Karpas-422 (cell line): Measurements from ENCODE around the gene MAPK7. TPM values are rescaled to one million over a fixed set of nuclear protein-coding genes. Genes with fewer than 3 reads are reported as not detected.

Experiments
- DNase-seq: peaks from one replicate; pipeline ENCODE4 v3.0.0-alpha.2; 2015
- H2AFZ ChIP-seq: fragments of 200-600 bp; sonication (generic); 2 replicates; pipeline ENCODE4 v1.6.1; 2014; ENCODE audit warnings: antibody characterized with exemption, low read length, mixed read lengths
- H3K27ac ChIP-seq: fragments of 200-600 bp; sonication (generic); 2 replicates; pipeline ENCODE4 v1.5.1; 2014; ENCODE audit warnings: mild to moderate bottlenecking, low read length, moderate library complexity
- H3K27me3 ChIP-seq: fragments of 200-600 bp; sonication (generic); 2 replicates; pipeline ENCODE4 v1.6.1; 2014; ENCODE audit warnings: low read length, mixed read lengths
- H3K36me3 ChIP-seq: fragments of 200-600 bp; sonication (generic); 2 replicates; pipeline ENCODE4 v1.6.1; 2014; ENCODE audit warnings: low read length, mixed read lengths; ENCODE audit not compliant: insufficient read depth
- H3K4me1 ChIP-seq: fragments of 200-600 bp; sonication (generic); 2 replicates; pipeline ENCODE4 v1.6.1; 2014; ENCODE audit warnings: mild to moderate bottlenecking, low read length, mixed read lengths
- H3K4me2 ChIP-seq: fragments of 200-600 bp; sonication (generic); 2 replicates; pipeline ENCODE4 v1.6.1; 2014; ENCODE audit warnings: low read length, low read depth, mild to moderate bottlenecking; ENCODE audit not compliant: poor library complexity, severe bottlenecking
- H3K4me3 ChIP-seq: fragments of 200-600 bp; sonication (generic); 2 replicates; pipeline ENCODE4 v1.5.1; 2014; ENCODE audit warnings: mild to moderate bottlenecking, antibody characterized with exemption, low read length, mixed read lengths
- H3K79me2 ChIP-seq: fragments of 200-600 bp; sonication (generic); 2 replicates; pipeline ENCODE4 v1.6.1; 2014; ENCODE audit warnings: mild to moderate bottlenecking, low read length, mixed read lengths
- H3K9ac ChIP-seq: fragments of 200-600 bp; sonication (generic); 2 replicates; pipeline ENCODE4 v1.6.0; 2014; ENCODE audit warnings: low read length
- H3K9me2 ChIP-seq: fragments of 200-600 bp; sonication (generic), shearing (Covaris generic); replicated peaks from 2 replicates; pipeline ENCODE4 v1.6.0; 2014; ENCODE audit warnings: mild to moderate bottlenecking, low read length, moderate library complexity; ENCODE audit not compliant: insufficient read depth
- H3K9me3 ChIP-seq: fragments of 300-700, 200-600 bp; sonication (generic); 2 replicates; pipeline ENCODE4 v1.6.1; 2014; ENCODE audit warnings: low read length, mixed read lengths
- H4K20me1 ChIP-seq: fragments of 200-600 bp; sonication (generic); 2 replicates; pipeline ENCODE4 v1.6.1; 2014; ENCODE audit warnings: mild to moderate bottlenecking, antibody characterized with exemption, low read length, low read depth; ENCODE audit not compliant: insufficient read depth
- total RNA-seq: library from RNA; depleted of rRNA; stranded (reverse); fragments of >200 nt; shearing (Covaris generic); gene quantifications from 2 replicates; pipeline ENCODE4 v1.2.3, GENCODE V29; 2014; ENCODE audit warnings: low replicate concordance

Gene MAPK7
- total RNA-seq, 1 experiment from 2014 or later = 4.1 TPM

DNA sequence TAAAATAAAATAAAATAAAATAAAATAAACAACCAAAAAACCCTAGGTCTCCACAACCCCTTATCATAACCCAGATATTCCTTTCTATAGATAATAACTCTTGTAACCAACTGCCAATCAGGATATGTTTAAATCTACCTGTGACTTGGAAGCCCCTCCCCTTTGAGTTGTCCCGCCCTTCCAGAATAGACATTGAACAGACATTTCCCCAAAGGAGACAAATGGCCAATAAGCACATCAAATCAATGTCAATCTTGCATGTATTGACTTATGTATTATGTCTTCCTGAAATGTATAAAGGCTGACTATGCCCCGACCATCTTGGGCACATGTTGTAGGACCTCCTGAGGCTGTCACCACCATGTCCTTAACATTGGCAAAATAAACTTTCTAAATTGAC lies 1.5 kb upstream of the MAPK7 start:
- H3K9me3 ChIP-seq = no peaks in the 10 kb centered on the region
- 0 out of 2 replicates have a peak, but pooled peaks cover 3% of the 10 kb centered on the region for H3K36me3 ChIP-seq
- peaks cover 20% of the 10 kb centered on the region for H3K79me2 ChIP-seq
- H3K4me1 ChIP-seq = peaks cover 18% of the 10 kb centered on the region
- DNase-seq = peak; percentile 53
- peak overlapping the region; percentile 72 for H3K27ac ChIP-seq
- no peaks in the 10 kb centered on the region for H3K9me2 ChIP-seq
- no peak overlapping the region for H2AFZ ChIP-seq
- no peaks in the 10 kb centered on the region; the same call in 1 of the 2 replicates for H4K20me1 ChIP-seq
- H3K4me2 ChIP-seq = peak overlapping the region; percentile 84
- H3K27me3 ChIP-seq = no peaks in the 10 kb centered on the region
- H3K9ac ChIP-seq = peak overlapping the region; percentile 79
- H3K4me3 ChIP-seq = peak overlapping the region; percentile 69

DNA sequence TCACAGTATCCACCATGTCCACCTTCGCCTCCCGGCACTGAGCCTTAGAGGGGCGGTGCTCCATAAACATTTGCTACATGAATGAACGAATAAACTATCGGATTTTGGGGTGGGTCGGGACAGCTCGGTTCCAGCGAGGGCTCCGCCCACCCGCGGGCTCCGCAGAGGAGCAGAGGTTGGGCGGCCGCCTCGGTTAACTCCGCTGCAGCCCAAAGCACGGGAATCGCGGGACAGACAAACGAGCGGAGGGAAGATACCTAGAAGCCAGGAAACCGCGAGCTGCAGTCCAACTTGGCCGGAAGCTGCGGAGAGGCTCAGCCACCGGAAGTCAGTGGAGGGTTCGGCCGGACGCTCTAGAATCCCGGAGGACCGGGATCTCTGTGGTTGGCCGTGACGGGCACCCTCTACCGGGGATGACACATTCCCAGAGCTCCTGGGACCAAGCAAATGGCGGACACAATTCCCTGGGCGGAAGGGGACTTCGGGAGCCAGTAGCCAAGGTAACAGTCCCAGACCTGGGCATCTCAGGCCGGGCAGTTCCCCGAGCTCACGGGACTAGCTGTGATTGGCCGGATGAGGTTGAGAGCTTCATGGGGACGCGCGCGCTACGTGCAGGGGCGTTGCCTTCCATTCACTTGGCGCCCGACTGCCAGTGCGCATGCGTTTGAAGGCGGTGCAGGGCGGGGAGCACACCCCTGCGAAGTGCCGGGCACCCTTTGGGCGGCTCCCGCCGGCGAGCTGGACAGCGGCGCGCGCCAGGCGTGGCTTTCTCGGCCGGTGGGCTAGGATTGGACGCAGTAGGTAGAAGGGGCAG lies 489 bp upstream of the MAPK7 start:
- H3K4me1 ChIP-seq = peaks cover 18% of the 10 kb centered on the region
- 0 out of 2 replicates have a peak, but pooled peaks cover 3% of the 10 kb centered on the region for H3K36me3 ChIP-seq
- H2AFZ ChIP-seq = peak overlapping the region; percentile 84
- H3K27ac ChIP-seq = peak overlapping the region; percentile 72
- H3K4me3 ChIP-seq = peak overlapping the region; percentile 69
- DNase-seq = peak; percentile 99
- peak overlapping the region; percentile 82 for H3K9ac ChIP-seq
- no peaks in the 10 kb centered on the region for H3K27me3 ChIP-seq
- H3K9me3 ChIP-seq = no peaks in the 10 kb centered on the region
- H4K20me1 ChIP-seq = no peaks in the 10 kb centered on the region
- peak overlapping the region; percentile 84 for H3K4me2 ChIP-seq
- H3K9me2 ChIP-seq = no peaks in the 10 kb centered on the region
- peaks cover 20% of the 10 kb centered on the region for H3K79me2 ChIP-seq

- Histone ChIP-seq H3K4me3 (peak overlapping the region; percentile 69), H3K27ac (no peak overlapping the region), H3K9me3 (no peaks in the 10 kb centered on the region), H3K27me3 (no peaks in the 10 kb centered on the region), H3K4me1 (peaks cover 18% of the 10 kb centered on the region), H3K9ac (peak overlapping the region; percentile 82), H3K9me2 (no peaks in the 10 kb centered on the region), H4K20me1 (no peaks in the 10 kb centered on the region), H3K36me3 (0 out of 2 replicates have a peak, but pooled peaks cover 3% of the 10 kb centered on the region), H2AFZ (no peak overlapping the region), H3K4me2 (peak overlapping the region; percentile 84), H3K79me2 (peaks cover 20% of the 10 kb centered on the region)
- DNase-seq = no peak
Observed at GRCh38 chr17:19379361-19380065, 1.2 kb downstream of the MAPK7 start.

DNA sequence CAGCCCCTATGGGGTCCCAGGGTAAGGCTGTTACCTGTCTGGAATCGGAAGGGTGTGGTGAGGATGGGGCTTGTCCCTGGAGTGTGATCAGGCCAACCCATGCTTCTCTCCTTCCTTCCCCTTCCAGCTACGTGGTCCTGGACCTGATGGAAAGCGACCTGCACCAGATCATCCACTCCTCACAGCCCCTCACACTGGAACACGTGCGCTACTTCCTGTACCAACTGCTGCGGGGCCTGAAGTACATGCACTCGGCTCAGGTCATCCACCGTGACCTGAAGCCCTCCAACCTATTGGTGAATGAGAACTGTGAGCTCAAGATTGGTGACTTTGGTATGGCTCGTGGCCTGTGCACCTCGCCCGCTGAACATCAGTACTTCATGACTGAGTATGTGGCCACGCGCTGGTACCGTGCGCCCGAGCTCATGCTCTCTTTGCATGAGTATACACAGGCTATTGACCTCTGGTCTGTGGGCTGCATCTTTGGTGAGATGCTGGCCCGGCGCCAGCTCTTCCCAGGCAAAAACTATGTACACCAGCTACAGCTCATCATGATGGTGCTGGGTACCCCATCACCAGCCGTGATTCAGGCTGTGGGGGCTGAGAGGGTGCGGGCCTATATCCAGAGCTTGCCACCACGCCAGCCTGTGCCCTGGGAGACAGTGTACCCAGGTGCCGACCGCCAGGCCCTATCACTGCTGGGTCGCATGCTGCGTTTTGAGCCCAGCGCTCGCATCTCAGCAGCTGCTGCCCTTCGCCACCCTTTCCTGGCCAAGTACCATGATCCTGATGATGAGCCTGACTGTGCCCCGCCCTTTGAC lies 2.4 kb downstream of the MAPK7 start:
- H3K27me3 ChIP-seq = no peaks in the 10 kb centered on the region

DNA sequence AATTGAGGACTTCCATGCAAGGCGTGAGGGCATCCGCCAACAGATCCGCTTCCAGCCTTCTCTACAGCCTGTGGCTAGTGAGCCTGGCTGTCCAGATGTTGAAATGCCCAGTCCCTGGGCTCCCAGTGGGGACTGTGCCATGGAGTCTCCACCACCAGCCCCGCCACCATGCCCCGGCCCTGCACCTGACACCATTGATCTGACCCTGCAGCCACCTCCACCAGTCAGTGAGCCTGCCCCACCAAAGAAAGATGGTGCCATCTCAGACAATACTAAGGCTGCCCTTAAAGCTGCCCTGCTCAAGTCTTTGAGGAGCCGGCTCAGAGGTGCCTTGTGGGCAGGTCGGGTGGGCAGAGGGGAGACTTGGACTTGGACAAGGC lies 3.1 kb downstream of the MAPK7 start:
- H3K27me3 ChIP-seq = no peaks in the 10 kb centered on the region
- H3K36me3 ChIP-seq = 0 out of 2 replicates have a peak, but pooled peaks cover 3% of the 10 kb centered on the region

More for the DNA sequence above, 2.4 kb downstream of the MAPK7 start:
- no peaks in the 10 kb centered on the region for H3K9me3 ChIP-seq
- DNase-seq = no peak
- no peaks in the 10 kb centered on the region for H4K20me1 ChIP-seq
- H3K4me1 ChIP-seq = peaks cover 16% of the 10 kb centered on the region
- no peak overlapping the region for H3K9ac ChIP-seq
- H3K4me2 ChIP-seq = no peak overlapping the region
- no peak overlapping the region for H2AFZ ChIP-seq
- H3K27ac ChIP-seq = no peak overlapping the region
- peaks cover 20% of the 10 kb centered on the region for H3K79me2 ChIP-seq
- H3K4me3 ChIP-seq = no peak overlapping the region
- H3K9me2 ChIP-seq = no peaks in the 10 kb centered on the region
- H3K36me3 ChIP-seq = 0 out of 2 replicates have a peak, but pooled peaks cover 3% of the 10 kb centered on the region

GRCh38 chr17:19381741-19382444 lies 3.6 kb downstream of the MAPK7 start:
- H3K4me2 ChIP-seq = no peak overlapping the region
- no peaks in the 10 kb centered on the region for H3K9me3 ChIP-seq
- peaks cover 19% of the 10 kb centered on the region for H3K79me2 ChIP-seq
- H3K9ac ChIP-seq = no peak overlapping the region
- DNase-seq = no peak
- peaks cover 11% of the 10 kb centered on the region for H3K4me1 ChIP-seq
- no peak overlapping the region for H2AFZ ChIP-seq
- H3K27ac ChIP-seq = no peak overlapping the region
- no peaks in the 10 kb centered on the region for H3K9me2 ChIP-seq
- no peaks in the 10 kb centered on the region for H3K27me3 ChIP-seq
- H3K4me3 ChIP-seq = no peak overlapping the region
- H4K20me1 ChIP-seq = no peaks in the 10 kb centered on the region
- H3K36me3 ChIP-seq = 0 out of 2 replicates have a peak, but pooled peaks cover 3% of the 10 kb centered on the region

More for the DNA sequence above, 3.1 kb downstream of the MAPK7 start:
- Histone ChIP-seq H3K27ac (no peak overlapping the region), H3K79me2 (peaks cover 20% of the 10 kb centered on the region), H3K4me2 (no peak overlapping the region), H2AFZ (no peak overlapping the region), H3K9me2 (no peaks in the 10 kb centered on the region), H3K4me3 (no peak overlapping the region), H3K9me3 (no peaks in the 10 kb centered on the region), H3K9ac (no peak overlapping the region), H4K20me1 (no peaks in the 10 kb centered on the region), H3K4me1 (peaks cover 13% of the 10 kb centered on the region)
- no peak for DNase-seq

GRCh38 chr17:19382531-19383444 lies 4.5 kb downstream of the MAPK7 start:
- Histone ChIP-seq H3K9me3 (no peaks in the 10 kb centered on the region), H3K27me3 (no peaks in the 10 kb centered on the region), H3K4me1 (peaks cover 8% of the 10 kb centered on the region), H2AFZ (no peak overlapping the region), H3K9me2 (no peaks in the 10 kb centered on the region), H4K20me1 (no peaks in the 10 kb centered on the region), H3K36me3 (0 out of 2 replicates have a peak, but pooled peaks cover 3% of the 10 kb centered on the region), H3K4me2 (no peak overlapping the region), H3K27ac (no peak overlapping the region), H3K79me2 (peaks cover 17% of the 10 kb centered on the region), H3K4me3 (no peak overlapping the region), H3K9ac (no peak overlapping the region)
- no peak for DNase-seq
